ENCODE results near the gene PIK3CG.
"Not testable (repeated sequence)": the region's sequence is repeated elsewhere in the genome, so short reads cannot be mapped to it uniquely, and the experiment has no call there.

The PIK3CG gene

DNA sequence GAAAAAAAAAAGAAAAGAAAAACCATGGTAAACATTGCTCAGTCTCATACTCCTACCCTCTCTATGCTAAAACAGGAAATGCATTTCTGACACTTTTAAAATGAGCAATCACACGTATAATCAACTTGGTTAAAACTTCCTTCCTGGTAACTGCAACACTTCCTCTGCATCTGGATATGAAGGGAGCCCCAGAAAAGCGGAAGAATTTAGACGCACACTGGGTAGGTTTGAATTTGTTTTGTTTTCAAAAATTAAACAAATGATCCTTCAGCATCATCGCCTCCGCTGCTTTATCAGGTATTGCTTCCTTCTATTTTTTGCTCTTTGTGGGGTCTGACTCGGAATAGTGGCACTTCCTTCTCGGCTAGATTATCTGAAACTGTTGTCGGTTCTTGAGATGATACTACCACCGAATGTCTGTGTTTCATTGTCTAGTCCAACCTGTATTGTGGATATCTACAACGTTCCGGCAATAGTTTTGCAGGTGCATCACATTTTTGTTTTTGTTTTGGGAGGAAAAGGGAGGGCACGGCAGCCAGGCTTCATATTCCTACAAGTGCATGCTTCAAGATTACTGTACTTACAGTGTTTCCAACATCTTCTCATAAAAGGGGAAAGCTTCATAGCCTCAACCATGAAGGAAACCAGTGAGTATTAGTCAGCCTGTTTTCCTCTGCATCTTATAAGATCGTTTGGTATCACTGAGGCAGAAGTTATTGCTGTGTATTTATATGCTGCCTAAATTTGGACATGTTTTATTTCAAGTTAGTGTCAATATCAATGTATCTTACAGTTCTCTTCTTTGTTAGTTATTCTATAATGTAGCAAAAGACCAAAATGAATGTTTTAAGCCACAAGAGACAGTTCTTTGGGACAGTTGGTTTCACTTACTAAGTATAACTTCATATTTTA lies at the start of gene PIK3CG:
TSS of gene PIK3CG (plus strand) at position 153 of the 912 bp plus-strand sequence. CDS start 2,280 bp downstream, outside the sequence.
- no peak for DNase-seq

DNA sequence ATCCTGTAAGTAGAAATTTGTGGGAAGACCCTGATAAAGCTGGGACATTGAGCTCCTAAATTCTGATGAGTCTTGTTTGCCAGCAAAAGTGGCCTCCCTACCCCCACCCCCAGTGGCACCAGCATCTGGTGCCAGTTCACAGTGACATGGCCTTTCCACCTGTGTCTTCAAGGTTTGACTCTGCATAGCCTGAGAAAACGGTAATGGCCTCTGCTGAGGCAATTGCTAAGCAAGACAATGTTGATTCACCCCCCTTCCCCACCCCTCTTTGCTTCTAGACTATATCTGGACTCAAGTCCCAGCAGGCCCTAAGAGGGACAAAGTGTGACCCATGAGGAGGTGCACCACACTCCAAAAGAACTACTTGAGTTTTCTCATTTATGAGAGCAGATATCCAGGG lies 48.0 kb upstream of the PIK3CG start:
- DNase-seq: no peak

DNA sequence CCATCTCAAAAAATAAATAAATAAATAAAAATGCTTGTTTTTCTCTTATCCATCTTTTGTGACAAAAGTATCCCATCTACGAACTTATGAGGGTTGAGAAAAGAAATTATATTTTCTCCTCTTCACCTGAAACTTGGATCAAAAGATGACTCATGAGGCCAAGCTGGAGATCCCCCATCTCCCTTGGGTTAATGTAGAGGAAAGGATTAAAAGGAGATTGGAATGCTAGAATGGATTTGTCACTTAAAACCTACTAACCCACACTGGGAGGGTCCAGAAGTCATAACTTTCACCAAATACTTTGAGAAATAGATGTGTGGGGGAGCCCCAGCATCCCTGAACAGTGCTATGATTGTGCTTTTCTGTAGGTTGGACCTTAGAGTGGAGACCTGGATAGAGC lies 46.3 kb upstream of the PIK3CG start:
- no peak for DNase-seq

- no peak for DNase-seq
These were observed 45.5 kb upstream of the PIK3CG start for GRCh38 chr7:106819546-106819945.

DNA sequence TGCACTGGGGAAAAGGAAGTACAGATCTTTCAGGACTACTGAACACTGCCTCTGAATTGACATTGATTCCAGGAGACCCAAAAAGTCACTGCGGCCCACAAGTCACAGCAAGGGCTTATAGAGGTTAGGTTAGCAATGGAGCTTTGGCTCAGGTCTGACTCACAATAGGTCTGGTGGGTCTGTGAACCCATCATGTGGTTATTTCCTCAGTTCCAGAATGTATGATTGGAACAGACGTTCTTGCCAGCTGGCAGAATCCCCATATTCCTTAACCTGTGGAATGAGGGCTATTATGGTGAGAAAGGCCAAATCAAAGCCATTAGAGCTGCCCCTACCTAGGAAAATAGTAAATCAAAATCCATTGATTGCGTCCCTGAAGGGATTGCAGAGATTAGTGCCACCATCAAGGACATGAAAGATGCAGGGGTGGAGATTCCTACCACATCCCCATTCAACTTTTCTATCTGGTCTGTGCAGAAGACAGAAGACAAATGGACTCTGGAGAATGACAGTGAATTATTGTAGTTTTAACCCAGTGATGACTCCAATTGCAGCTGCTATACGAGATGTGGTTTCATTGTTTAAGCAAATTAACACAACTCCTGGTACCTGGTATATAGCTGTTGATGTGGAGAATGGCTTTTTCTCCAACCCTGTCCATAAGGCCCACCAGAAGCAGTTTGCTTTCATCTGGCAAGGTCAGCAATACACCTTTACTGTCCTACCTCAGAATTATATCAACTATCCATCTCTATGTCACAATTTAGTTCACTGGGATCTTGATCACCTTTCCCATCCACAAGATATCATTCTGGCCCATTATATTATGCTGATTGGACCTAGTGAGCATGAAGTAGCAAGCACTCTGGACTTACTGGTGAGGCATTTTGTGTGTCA lies 44.5 kb upstream of the PIK3CG start:
- DNase-seq: no peak

- no peak for DNase-seq
These were observed 41.5 kb upstream of the PIK3CG start for GRCh38 chr7:106823631-106824030.

GRCh38 chr7:106824458-106824857 lies 40.6 kb upstream of the PIK3CG start:
- DNase-seq: peak; percentile 21

GRCh38 chr7:106827626-106828025 lies 37.5 kb upstream of the PIK3CG start:
- no peak for DNase-seq

GRCh38 chr7:106829496-106829895 lies 35.6 kb upstream of the PIK3CG start:
- no peak for DNase-seq

GRCh38 chr7:106830896-106831295 lies 34.2 kb upstream of the PIK3CG start:
- DNase-seq: not testable (repeated sequence)

DNA sequence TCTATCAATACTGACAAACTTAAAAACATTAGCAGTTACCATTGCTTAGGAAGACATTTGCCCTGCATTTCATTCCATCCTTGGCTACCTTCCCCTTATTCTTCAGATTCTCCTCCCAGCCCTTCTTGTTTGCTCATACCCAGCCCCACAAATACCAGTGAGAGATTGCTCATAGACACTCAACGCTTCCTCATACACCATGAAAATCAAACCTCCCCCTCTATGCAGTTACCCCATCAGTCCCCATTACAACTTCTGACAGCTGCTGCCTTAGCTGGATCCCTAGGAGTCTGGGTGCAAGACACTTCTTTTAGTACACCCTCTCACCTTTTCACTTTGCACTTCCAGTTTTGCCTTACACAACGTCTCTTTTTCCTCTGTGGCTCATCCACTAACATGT lies 28.3 kb upstream of the PIK3CG start:
- no peak for DNase-seq

DNA sequence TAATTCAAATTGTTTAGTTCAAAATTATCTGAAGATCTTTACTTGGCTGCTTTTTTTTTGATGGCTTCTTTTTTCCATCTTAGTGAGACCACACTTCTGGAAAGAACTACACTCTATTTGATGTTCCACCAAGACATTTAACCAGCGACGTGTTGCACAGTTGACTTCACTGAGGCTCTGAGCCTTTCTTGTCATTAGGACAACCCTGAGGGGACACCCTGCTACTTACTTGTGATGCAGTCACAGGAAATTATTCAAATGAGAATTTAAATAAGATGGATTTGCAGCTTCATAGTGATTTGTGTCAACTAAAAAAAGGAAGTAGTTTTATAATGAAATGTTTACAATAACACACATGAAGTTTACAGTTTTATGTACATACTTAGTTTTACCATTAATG lies 25.6 kb upstream of the PIK3CG start:
- no peak for DNase-seq

DNA sequence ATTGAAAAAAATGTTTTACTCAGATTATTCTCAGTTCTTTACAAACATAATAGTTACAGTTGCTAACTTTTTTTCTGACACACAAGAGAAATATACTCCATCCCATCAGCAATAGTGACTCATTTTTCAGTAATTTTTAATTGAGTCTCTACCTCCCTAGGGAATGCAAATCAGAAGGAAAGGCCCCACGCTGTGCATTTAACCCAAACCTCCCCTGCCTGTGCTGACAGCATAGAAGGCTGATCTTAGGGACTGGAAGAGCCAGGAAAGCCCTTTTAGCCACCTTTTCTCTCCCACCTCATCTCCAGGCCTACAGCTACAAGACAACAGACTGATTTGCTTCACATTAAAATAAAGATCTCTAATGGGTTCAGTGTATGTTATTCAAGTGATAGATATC lies 24.7 kb upstream of the PIK3CG start:
- DNase-seq: peak; percentile 47

GRCh38 chr7:106841896-106842390 lies 23.1 kb upstream of the PIK3CG start:
- DNase-seq: no peak

- no peak for DNase-seq
These were observed 20.6 kb upstream of the PIK3CG start for GRCh38 chr7:106844279-106844997.

GRCh38 chr7:106848049-106848448 lies 17.0 kb upstream of the PIK3CG start:
- DNase-seq: no peak

GRCh38 chr7:106848851-106849442 lies 16.1 kb upstream of the PIK3CG start:
- DNase-seq: peak; percentile 44

- DNase-seq: not testable (repeated sequence)
These were observed 13.4 kb upstream of the PIK3CG start for GRCh38 chr7:106851632-106852031.

- no peak for DNase-seq
These were observed 11.7 kb upstream of the PIK3CG start for GRCh38 chr7:106853250-106853908.

GRCh38 chr7:106855540-106856132 lies 9.4 kb upstream of the PIK3CG start:
- no peak for DNase-seq

Data from amniotic stem cell (primary cell).